GM19099 (cell line): ENCODE measurements around the gene DYSF.

Source experiments
- POLR2A ChIP-seq: IDR thresholded peaks from 3 replicates; pipeline ENCODE4 v1.6.1; 2011; ENCODE audit warnings: low read depth; ENCODE audit not compliant: insufficient read length; ENCODE audit errors: extremely low read depth

The DYSF gene

DNA sequence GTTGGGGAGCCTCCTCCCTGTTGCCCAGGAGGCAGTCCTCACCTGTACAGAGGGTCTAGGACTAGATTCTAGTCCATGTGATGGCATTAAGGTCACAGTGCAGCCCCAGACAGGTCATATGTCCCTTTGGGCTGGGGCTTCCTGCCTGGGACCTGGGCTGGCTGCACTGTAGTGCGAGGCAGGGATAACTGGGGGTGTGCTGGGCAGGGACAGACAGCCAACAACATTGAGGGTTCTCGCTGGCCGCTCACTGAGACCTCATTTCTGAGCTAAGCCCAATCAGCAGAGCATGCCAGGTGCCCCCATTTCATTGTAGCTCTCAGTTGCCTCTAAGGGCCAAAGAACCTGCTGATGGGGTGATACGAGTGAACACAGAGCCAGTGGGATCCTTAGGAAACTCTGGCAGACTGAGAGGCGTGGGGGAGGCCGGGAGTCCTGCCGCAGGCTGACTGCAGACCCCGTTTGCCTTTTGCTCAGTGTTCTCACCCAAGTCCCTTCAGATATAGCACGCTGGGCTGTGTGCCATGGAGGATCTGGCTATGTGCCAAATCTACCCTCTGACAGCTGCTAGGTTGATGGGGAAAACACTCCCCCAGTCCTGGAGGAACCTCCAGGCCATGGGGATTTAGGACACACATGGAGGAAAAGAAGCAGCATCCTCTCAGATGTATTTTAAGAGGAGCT is 51.9 kb downstream of the DYSF start:
- no peak for TF ChIP-seq POLR2A

- TF ChIP-seq POLR2A: no peak
Measured at GRCh38 chr2:71505770-71506140, 52.4 kb downstream of the DYSF start.

DNA sequence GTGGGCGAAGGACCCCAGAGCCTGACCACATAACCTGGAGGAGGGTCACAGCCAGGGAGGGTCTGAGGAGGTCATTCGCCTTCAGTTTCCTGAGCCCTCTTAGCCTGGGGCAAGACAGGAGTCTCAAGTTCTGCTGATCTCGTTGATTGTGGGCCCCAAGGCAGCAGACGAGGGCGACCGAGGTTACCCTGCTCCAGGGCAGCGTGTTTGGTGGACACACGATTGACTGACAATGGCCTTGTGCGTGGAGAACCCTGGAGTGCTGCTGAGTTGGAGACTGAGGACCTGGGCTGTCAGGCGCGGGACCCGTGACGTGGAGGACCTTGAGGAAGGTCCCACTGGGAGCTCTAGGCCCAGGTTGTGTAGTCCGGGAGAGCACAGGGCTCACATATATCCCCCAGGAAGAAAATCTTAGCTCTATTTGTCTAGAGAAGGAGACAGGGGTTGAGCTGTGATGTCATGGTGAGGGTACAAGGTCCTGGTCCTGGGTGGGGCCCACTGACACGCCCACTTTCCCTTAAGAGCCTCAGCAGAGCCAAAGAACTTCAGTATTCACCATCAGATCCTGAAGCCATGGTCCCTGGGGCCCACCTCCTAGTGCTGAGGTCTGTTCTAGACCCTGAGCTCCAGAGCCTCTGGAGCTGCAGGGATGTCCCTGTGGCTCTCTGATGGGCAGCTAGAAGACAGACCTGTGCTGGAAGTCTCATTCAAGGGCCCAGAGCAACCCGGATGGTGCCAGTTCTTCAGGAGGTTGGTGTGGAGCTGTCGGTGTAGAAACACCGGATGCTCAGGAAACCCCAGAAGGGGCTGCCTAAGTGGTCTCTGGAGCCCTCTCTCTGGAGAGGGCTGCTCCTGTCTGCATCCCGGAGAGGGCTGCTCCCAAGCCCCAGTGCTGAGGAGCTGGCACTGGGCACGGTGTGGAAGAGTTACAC is 53.1 kb downstream of the DYSF start:
- TF ChIP-seq POLR2A: no peak

DNA sequence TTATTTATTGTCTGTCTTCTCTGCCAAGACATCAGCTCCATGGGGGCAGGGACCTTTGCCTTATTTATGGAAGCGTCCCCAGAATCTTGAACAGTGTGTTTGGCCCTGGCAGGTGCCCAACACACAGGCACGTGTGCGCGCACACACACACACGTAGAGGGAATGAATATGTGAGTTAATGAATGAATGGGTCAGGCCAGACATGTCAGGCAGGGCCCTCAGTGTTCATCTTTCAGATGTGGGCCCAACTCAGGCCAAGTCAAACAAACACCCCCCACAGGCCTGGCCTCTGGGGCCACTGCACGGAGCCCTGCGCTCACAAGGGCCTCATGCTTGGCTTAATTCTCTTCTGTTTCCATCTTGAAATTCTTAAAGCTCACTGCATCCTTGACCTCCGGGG is 54.1 kb downstream of the DYSF start:
- TF ChIP-seq POLR2A: no peak

GRCh38 chr2:71510196-71510807 is 56.9 kb downstream of the DYSF start:
- no peak for TF ChIP-seq POLR2A

- no peak for TF ChIP-seq POLR2A
Measured at GRCh38 chr2:71510938-71511337, 57.6 kb downstream of the DYSF start.

- no peak for TF ChIP-seq POLR2A
Measured at GRCh38 chr2:71511776-71512175, 58.4 kb downstream of the DYSF start.

GRCh38 chr2:71512386-71512785 is 59.0 kb downstream of the DYSF start:
- no peak for TF ChIP-seq POLR2A

DNA sequence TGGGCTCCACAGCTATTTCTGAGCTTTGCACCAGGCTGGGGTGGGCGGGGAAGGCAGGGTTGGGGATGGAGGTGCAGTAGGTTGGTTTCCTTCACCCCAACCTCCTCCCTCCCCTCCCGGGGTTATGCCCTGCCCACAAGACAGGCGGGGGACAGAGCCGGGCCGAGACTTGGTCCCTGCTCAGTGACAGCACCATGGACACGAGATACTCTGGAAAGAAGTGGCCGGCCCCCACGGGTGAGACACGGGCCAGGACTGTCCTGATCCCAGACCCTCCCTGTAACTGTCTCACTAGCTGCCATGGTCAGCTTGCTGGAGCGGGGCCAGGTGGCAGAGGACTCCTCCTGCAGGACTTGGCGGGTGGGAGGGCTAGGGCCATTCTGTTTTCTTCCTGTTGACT is 59.7 kb downstream of the DYSF start:
- no peak for TF ChIP-seq POLR2A

- no peak for TF ChIP-seq POLR2A
Measured at GRCh38 chr2:71513721-71514120, 60.4 kb downstream of the DYSF start.

GRCh38 chr2:71516253-71516888 is 63.0 kb downstream of the DYSF start:
- no peak for TF ChIP-seq POLR2A

DNA sequence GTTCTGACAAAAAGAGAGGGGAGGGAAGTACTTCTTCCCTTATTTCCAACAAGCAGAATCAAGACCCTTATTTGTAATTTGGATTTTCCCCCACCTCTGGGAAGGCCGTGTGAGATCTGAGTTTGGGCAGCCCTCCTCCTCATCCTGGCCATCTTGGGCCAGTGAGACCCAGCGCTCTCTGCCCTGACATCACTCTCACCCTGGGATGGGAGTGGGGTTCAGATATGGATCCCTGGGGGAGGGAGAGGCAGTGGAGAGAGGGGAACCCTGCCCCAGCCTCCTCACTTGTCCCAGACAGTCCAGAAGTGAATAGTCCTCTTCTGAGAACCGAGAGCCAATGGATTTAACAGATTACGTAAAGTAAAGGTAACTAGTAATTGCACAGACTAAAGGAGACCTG is 64.5 kb downstream of the DYSF start:
- no peak for TF ChIP-seq POLR2A

DNA sequence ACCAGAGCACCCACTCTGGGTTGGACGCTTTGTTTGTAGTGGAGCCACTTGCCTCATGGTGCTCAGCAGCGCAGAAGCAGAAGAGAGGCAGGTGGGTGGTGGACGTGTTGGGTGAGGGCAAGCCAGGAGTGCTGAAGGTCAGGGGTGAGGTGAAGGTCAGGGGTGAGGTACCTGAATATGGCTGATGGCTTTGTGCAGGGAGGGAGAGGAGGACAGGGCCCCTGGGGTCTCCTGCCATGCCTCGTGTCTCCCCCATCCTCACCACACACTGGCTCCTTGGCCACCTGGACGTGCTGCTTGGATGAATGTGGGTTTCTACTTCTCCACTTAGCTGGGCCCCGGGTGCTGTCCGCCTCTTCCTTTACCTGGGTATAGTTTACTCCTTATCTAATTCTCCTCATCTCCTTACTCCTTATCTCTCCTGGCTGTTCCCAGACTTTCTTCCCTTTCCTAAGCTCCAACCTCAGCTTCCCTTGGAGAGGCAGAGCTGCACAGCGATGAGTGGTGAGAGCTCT is 68.1 kb downstream of the DYSF start:
- no peak for TF ChIP-seq POLR2A

DNA sequence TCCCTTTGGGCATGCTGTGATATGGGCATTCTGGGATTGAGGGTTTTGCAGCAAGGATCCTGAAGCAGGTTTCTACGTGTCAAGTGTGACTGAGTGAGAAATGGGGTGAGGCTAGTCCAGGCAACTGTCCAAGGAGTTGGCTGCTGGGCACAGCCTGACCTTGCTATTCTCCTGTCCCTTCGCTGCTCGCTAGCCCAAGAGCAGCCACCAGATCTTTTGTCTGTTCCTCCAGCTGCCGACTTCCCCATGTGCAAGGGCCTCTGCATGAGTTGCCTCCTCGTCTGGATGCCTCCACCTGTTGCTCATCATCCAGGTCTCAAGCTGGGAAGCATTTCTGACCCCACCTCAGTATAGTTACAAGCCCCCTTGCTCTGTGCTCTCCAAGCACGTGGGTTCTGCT is 71.1 kb downstream of the DYSF start:
- no peak for TF ChIP-seq POLR2A

DNA sequence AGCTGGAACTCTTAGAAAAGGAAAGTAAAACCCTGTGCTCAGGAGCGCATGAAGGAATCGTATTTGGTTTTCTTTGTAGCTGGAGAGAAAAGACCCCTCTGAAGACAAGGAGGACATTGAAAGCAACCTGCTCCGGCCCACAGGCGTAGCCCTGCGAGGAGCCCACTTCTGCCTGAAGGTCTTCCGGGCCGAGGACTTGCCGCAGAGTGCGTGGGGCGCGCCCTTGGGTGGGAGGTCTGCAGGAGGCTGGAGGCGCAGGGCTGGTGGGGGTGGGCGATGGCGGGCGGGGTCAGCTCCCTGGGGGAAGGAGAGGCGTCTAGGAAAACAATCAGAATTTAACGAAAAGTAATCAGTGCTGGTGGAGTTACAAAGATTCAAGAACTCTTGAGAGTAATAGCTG is 72.8 kb downstream of the DYSF start:
- TF ChIP-seq POLR2A: no peak

DNA sequence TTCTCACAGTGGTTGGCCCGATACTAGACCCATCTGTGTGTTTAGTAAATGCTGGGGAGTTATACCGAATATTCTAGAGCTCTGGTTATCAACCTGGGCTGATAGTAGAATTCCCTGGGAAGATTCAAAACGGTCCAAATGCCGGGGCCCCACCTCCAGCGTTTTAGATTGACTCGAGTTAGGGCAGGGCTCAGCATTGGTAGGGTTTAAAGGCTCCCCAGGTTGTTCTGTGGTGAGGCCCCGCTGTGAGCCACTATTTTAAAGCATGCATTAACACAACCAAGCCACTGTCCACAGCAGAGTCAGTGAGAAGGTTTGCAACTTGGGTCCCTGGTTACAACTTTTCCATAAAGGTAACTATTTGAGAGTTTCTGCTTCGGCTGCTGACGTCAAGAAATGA is 73.6 kb downstream of the DYSF start:
- no peak for TF ChIP-seq POLR2A

- no peak for TF ChIP-seq POLR2A
Measured at GRCh38 chr2:71528131-71528591, 74.8 kb downstream of the DYSF start.
